Measurements from ENCODE around the gene ANKRD44. TPM values are rescaled to one million over a fixed set of nuclear protein-coding genes. Genes with fewer than 3 reads are reported as not detected.

ANKRD44 gene
- total RNA-seq, 2 donors from 2014 or later, result 21.2 to 24.5 TPM

- no peak for DNase-seq (ENCODE audit: low spot score)
- intact Hi-C loops (cut with DNase I), result loop anchor here in 1 of 2 donors (10.0 kb wide), 1 partner anchor 105 kb away; no protein-coding TSS in a partner anchor
These were observed 110.4 kb downstream of the ANKRD44 start for GRCh38 chr2:197200051-197200761.

- intact Hi-C loops (cut with DNase I), result no loop called here
- DNase-seq (ENCODE audit: low spot score), result peak; percentile 81
These were observed 111.7 kb downstream of the ANKRD44 start for GRCh38 chr2:197198890-197199289.

DNA sequence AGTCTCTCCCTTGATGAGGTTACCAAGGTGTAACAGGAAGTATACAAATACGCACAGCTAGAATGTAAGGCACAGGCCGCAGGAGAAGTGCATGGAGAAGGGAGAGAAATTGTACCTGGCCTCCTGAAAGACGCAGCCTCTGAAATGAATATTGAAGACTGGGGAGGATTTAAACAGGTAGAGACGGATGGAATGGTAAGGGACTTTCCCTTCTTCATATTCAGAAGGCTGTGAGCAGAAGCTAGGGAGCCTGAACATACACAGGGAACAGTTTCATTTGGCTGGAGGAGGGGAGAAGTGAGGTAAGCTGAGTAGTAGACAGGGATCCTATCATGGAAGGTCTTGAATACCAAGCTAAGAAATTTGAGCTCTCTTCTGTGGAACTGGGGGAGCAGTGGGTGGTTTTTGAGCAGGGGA lies 112.7 kb downstream of the ANKRD44 start:
- intact Hi-C loops (cut with DNase I), result no loop called here
- DNase-seq (ENCODE audit: low spot score), result no peak

DNA sequence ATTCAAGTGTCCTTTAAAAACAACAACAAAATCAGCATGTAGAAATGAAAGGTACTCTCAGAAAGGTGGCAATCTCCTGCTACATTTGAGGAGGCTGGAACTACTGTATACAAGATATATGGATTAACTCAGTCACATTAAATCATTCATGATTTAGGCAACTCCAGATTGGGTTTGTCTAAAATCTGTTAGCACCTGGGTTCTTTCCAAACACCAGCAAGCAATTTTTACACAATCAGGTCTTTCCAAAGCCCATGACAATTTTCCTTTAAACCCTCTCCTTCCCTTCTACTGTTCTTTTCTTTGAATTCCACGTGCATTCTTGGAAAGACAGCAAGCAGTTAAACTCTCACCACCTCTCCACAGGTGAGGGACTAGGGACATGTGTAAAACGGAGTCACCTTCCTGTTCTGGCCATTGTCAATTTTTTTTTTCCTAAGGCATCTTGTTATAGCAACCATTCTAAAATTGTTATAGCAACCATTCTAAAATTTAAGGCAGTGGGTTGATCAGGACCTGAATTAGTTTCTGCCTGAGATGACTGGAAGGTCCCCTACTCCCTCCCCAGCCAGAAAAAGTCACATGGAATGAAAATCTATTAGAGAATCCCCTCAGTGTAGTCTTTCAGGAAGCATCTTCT lies 113.9 kb downstream of the ANKRD44 start:
- intact Hi-C loops (cut with DNase I), result no loop called here
- no peak for DNase-seq (ENCODE audit: low spot score)

- intact Hi-C loops (cut with DNase I), result no loop called here
These were observed 115.1 kb downstream of the ANKRD44 start for GRCh38 chr2:197195518-197195917.

GRCh38 chr2:197191940-197192322 lies 118.6 kb downstream of the ANKRD44 start:
- DNase-seq (ENCODE audit: low spot score), result no peak
- intact Hi-C loops (cut with DNase I), result loop anchor here in 1 of 2 donors (5.0 kb wide), 1 partner anchor 120 kb away; the partner anchor contains the start of gene ANKRD44

More at GRCh38 chr2:197195518-197195917, 115.1 kb downstream of the ANKRD44 start:
- DNase-seq (ENCODE audit: low spot score), result no peak

DNA sequence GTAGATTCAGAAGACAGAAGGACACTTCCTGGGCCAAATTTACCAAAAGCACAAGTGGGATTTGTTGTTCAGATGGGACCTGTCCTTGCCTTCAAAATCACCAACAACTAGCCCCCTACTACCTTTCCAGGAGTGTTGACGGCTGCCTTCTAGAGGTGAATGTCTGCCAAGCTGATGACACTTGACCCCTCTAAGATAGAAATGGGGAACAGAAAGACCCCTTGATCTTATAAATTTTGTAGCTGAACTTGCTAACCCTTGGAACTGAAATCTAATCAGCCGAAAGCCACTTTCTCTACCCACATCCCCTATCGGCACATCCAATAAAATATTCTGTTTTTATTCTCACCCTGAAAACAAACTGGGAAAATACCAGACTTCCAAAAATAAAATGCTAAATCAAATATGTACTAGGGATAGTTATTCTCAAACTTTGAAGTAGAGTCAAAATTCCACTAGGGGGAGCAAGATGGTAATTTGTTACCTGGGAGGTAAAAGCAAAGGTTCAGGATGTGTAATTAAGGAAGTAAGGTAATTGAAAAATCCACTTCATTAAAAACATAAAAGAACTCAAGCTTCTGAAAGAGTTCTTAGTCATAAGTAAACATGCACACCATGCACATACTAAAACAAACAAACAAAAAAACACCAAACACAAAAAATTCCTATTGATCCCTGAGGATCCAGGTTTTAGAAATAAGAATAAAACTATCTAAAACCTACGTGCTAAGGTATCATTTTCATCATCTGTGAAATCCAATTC lies 119.2 kb downstream of the ANKRD44 start:
- DNase-seq (ENCODE audit: low spot score), result no peak
- intact Hi-C loops (cut with DNase I), result loop anchor here in 1 of 2 donors (5.0 kb wide), 1 partner anchor 121 kb away; the partner anchor contains the start of gene ANKRD44

- intact Hi-C loops (cut with DNase I), result loop anchor here in 1 of 2 donors (5.0 kb wide), 1 partner anchor 122 kb away; the partner anchor contains the start of gene ANKRD44
- DNase-seq (ENCODE audit: low spot score), result no peak
These were observed 120.5 kb downstream of the ANKRD44 start for GRCh38 chr2:197190100-197190432.

- intact Hi-C loops (cut with DNase I), result loop anchor here (5.0 to 10.0 kb wide), 3 partner anchors 65 to 123 kb away; partner anchors contain the start of gene ANKRD44 (in 1 of the 2)
- DNase-seq (ENCODE audit: low spot score), result no peak
These were observed 121.0 kb downstream of the ANKRD44 start for GRCh38 chr2:197189426-197190099.

DNA sequence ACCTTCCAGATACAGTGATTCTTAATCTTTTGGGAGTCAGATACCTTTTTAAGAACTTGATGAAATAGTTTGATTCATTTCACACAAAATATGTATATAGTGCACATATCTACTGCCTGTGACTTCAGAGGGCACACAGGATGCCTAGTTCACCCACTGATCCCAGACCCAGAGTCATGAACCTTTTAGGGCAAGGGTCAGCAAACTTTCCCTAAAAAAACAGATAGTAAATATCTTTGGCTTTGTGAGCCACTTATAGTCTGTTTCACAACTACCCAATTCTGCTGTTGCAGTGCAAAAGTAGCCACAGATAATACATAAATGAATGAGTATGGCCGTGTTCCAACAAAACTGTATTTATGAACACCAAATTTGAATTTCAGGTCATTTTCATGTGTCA lies 124.9 kb downstream of the ANKRD44 start:
- no peak for DNase-seq (ENCODE audit: low spot score)
- intact Hi-C loops (cut with DNase I), result loop anchor here (5.0 to 10.0 kb wide), 2 partner anchors 61 to 78 kb away; no protein-coding TSS in a partner anchor

GRCh38 chr2:197184959-197185586 lies 125.5 kb downstream of the ANKRD44 start:
- intact Hi-C loops (cut with DNase I), result loop anchor here (5.0 to 10.0 kb wide), 2 partner anchors 60 to 78 kb away; no protein-coding TSS in a partner anchor
- DNase-seq (ENCODE audit: low spot score), result peak; percentile 93

DNA sequence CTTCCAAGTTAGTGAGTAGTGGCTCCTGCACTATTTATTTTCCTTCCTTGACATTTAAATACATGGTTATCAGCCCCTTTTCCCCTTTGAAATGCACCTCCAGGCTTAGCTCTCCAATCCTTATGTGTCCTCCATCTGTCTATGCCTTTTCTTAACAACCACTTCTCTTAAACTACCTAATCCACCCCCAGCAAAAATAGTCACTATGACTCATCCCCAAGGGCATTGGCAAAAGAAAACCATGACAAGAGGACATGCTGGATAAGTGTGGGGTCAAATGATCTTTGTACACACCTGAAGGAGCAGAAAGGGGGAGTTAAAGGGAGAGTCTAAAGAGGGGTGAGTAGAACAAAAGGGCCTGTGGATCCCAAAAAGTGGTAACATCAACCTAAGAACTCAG lies 127.2 kb downstream of the ANKRD44 start:
- intact Hi-C loops (cut with DNase I), result loop anchor here in 1 of 2 donors (10.0 kb wide), 1 partner anchor 59 kb away; no protein-coding TSS in a partner anchor
- no peak for DNase-seq (ENCODE audit: low spot score)

DNA sequence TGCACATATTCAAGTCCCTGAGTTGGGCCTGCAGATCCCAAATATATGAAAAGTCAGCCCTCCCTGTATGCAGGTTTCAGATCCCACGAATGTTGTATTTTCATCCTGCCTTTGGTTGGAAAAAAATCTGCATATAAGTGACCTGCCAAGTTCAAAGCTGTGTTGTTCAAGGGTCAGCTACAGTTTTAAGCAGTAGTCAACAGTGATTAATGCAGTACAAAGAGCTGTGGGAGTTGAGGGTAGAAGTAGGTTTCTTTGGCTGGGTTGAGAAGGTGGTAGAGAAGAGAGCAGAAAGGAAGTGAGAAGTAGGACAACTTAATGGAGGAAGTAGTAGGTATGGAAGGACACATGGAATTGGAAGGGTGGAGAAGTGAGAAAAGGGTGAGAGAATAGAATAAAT lies 127.9 kb downstream of the ANKRD44 start:
- intact Hi-C loops (cut with DNase I), result loop anchor here in 1 of 2 donors (10.0 kb wide), 1 partner anchor 58 kb away; no protein-coding TSS in a partner anchor
- DNase-seq (ENCODE audit: low spot score), result no peak

- intact Hi-C loops (cut with DNase I), result loop anchor here in 1 of 2 donors (10.0 kb wide), 1 partner anchor 57 kb away; no protein-coding TSS in a partner anchor
These were observed 129.1 kb downstream of the ANKRD44 start for GRCh38 chr2:197181491-197181890.

DNA sequence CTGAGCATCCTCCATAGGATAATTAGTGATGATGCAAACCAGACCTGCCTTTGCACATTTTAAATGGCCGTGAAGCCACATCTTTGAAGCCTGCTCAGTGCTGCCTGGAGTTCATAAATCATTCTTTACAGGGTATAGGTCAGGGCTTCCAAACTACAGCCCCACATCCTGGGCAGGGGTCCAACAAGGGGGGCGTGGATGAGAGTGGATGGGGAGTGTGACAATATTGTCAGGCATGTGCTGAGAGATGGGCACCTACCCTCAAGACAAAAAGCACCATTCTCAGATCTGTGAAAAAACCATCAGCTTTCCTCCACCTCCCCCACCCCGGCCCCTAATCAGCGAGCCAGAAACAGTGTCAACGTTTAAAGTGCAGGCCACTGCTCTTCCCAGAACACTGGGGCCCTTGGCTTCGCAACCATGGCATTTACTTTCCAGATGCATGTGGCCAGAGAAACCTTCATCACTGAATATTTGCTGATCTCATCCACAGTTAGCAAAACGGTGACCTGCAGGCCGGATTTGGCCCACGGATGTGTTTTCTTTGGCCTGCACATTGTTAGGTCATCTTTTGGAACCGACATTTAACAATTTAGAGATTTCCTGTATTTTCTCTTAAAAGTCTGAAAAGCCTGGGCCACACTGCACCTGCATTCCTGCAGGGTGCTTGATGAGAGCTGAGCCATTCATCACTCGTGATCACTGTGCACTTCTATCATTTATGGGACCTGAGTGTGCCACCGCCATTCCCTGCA lies 130.7 kb downstream of the ANKRD44 start:
- intact Hi-C loops (cut with DNase I), result loop anchor here in 1 of 2 donors (10.0 kb wide), 1 partner anchor 55 kb away; no protein-coding TSS in a partner anchor
- DNase-seq (ENCODE audit: low spot score), result peak; percentile 88

More at GRCh38 chr2:197181491-197181890, 129.1 kb downstream of the ANKRD44 start:
- DNase-seq (ENCODE audit: low spot score), result no peak

- intact Hi-C loops (cut with DNase I), result no loop called here
- DNase-seq (ENCODE audit: low spot score), result no peak
These were observed 134.1 kb downstream of the ANKRD44 start for GRCh38 chr2:197176522-197176921.

- DNase-seq (ENCODE audit: low spot score), result no peak
- intact Hi-C loops (cut with DNase I), result no loop called here
These were observed 136.0 kb downstream of the ANKRD44 start for GRCh38 chr2:197174539-197175094.

All from posterior vena cava (tissue), 2 donors.